ENCODE data around the gene ERN1.

The ERN1 gene

GRCh38 chr17:64087252-64088005, 42.5 kb downstream of the ERN1 start:
- Mint-ChIP-seq H3K27me3 (ENCODE audit: low read depth, poor library complexity) (peaks cover 3% of the 10 kb centered on the region), H3K9me3 (no peaks in the 10 kb centered on the region), H3K27ac (no peak overlapping the region), H3K36me3 (ENCODE audit: low read depth) (no peaks in the 10 kb centered on the region), H3K4me1 (peaks cover 28% of the 10 kb centered on the region), H3K4me3 (no peak overlapping the region)
- TF ChIP-seq CTCF (IDR thresholded peaks at IDR 0.05): no peak
- DNase-seq: no peak

GRCh38 chr17:64085650-64086005, 44.3 kb downstream of the ERN1 start:
- TF ChIP-seq CTCF (IDR thresholded peaks at IDR 0.05): no peak
- Mint-ChIP-seq H3K27ac (no peak overlapping the region), H3K4me1 (peaks cover 29% of the 10 kb centered on the region), H3K4me3 (no peak overlapping the region), H3K36me3 (ENCODE audit: low read depth) (no peaks in the 10 kb centered on the region), H3K9me3 (no peaks in the 10 kb centered on the region), H3K27me3 (ENCODE audit: low read depth, poor library complexity) (no peaks in the 10 kb centered on the region)
- no peak for DNase-seq

- no peaks in the 10 kb centered on the region for H3K36me3 Mint-ChIP-seq (ENCODE audit: low read depth)
- H3K4me1 Mint-ChIP-seq: peaks cover 30% of the 10 kb centered on the region
- no peak for DNase-seq
- no peak for TF ChIP-seq CTCF (IDR thresholded peaks at IDR 0.05)
- H3K27me3 Mint-ChIP-seq (ENCODE audit: low read depth, poor library complexity): no peaks in the 10 kb centered on the region
- no peak overlapping the region for H3K4me3 Mint-ChIP-seq
- H3K9me3 Mint-ChIP-seq: no peaks in the 10 kb centered on the region
- H3K27ac Mint-ChIP-seq: no peak overlapping the region
These were observed 44.8 kb downstream of the ERN1 start for GRCh38 chr17:64084940-64085649.

- DNase-seq: no peak
- no peak overlapping the region for H3K4me3 Mint-ChIP-seq
These were observed 45.6 kb downstream of the ERN1 start for GRCh38 chr17:64084086-64084939.

GRCh38 chr17:64083563-64084085, 46.3 kb downstream of the ERN1 start:
- H3K9me3 Mint-ChIP-seq: no peaks in the 10 kb centered on the region
- DNase-seq: no peak
- no peak overlapping the region for H3K4me3 Mint-ChIP-seq
- no peaks in the 10 kb centered on the region for H3K36me3 Mint-ChIP-seq (ENCODE audit: low read depth)
- no peaks in the 10 kb centered on the region for H3K27me3 Mint-ChIP-seq (ENCODE audit: low read depth, poor library complexity)
- no peak overlapping the region for H3K27ac Mint-ChIP-seq
- no peak for TF ChIP-seq CTCF (IDR thresholded peaks at IDR 0.05)
- H3K4me1 Mint-ChIP-seq: peaks cover 20% of the 10 kb centered on the region

More at GRCh38 chr17:64084086-64084939, 45.6 kb downstream of the ERN1 start:
- H3K27ac Mint-ChIP-seq: no peak overlapping the region
- no peaks in the 10 kb centered on the region for H3K27me3 Mint-ChIP-seq (ENCODE audit: low read depth, poor library complexity)
- no peak for TF ChIP-seq CTCF (IDR thresholded peaks at IDR 0.05)
- H3K36me3 Mint-ChIP-seq (ENCODE audit: low read depth): no peaks in the 10 kb centered on the region
- no peaks in the 10 kb centered on the region for H3K9me3 Mint-ChIP-seq
- peaks cover 23% of the 10 kb centered on the region for H3K4me1 Mint-ChIP-seq
